Mesenchymal stem cell (in vitro differentiated cells and primary cell): ENCODE data around the gene METTL18.

ENCODE experiments used
- DNase-seq: peaks from one replicate; pipeline ENCODE4 v3.0.0-alpha.2; 2013
- H2AFZ ChIP-seq: one replicate; pipeline ENCODE4 v1.6.1; 2013; ENCODE audit warnings: low read depth, mild to moderate bottlenecking, control low read depth, inconsistent platforms, low read length, moderate library complexity
- H2AK5ac ChIP-seq: 2 replicates; pipeline ENCODE4 v1.6.1; 2013; ENCODE audit warnings: low read length, moderate library complexity, mild to moderate bottlenecking, inconsistent platforms; ENCODE audit not compliant: severe bottlenecking
- H2BK120ac ChIP-seq: one replicate; pipeline ENCODE4 v1.6.1; 2013; ENCODE audit warnings: low read depth, mild to moderate bottlenecking, inconsistent platforms, low read length, moderate library complexity
- H2BK12ac ChIP-seq, 2 experiments: one replicate each; pipeline ENCODE4 v1.6.1; 2013; ENCODE audit warnings: inconsistent platforms in 2 of 2, low read length in 2 of 2, mild to moderate bottlenecking in 2 of 2, moderate library complexity in 2 of 2, control low read depth in 1 of 2
- H2BK15ac ChIP-seq: one replicate; pipeline ENCODE4 v1.6.1; 2013; ENCODE audit warnings: mild to moderate bottlenecking, low read depth, inconsistent platforms; ENCODE audit not compliant: poor library complexity, severe bottlenecking
- H2BK5ac ChIP-seq: 2 replicates; pipeline ENCODE4 v1.6.1; 2013; ENCODE audit warnings: low read depth, mild to moderate bottlenecking, low read length, control low read depth, inconsistent platforms; ENCODE audit not compliant: poor library complexity, severe bottlenecking
- H3K14ac ChIP-seq, 2 experiments: one replicate each; pipeline ENCODE4 v1.6.1; 2013; ENCODE audit warnings: inconsistent platforms in 2 of 2, low read length in 2 of 2, control low read depth in 1 of 2, mild to moderate bottlenecking in 1 of 2, moderate library complexity in 1 of 2
- H3K18ac ChIP-seq, 2 experiments: one replicate each; pipeline ENCODE4 v1.6.1; 2013; ENCODE audit warnings: inconsistent platforms in 2 of 2, low read length in 2 of 2, control low read depth in 1 of 2, low read depth in 1 of 2, mild to moderate bottlenecking in 1 of 2
- H3K23ac ChIP-seq, 2 experiments: one replicate each; pipeline ENCODE4 v1.6.1; 2013; ENCODE audit warnings: inconsistent platforms in 2 of 2, low read length in 2 of 2, mild to moderate bottlenecking in 2 of 2, moderate library complexity in 2 of 2, control low read depth in 1 of 2
- H3K27ac ChIP-seq: 2 replicates; pipeline ENCODE4 v1.5.1; 2013; ENCODE audit warnings: mild to moderate bottlenecking, moderate library complexity, low read length, control low read depth, inconsistent platforms; ENCODE audit not compliant: poor library complexity, severe bottlenecking
- H3K27me3 ChIP-seq, 2 experiments: 2 replicates each; pipeline versions ENCODE4 v1.6.1 to v1.7.0; 2013; ENCODE audit warnings: low read length in 2 of 2, mild to moderate bottlenecking in 2 of 2, moderate library complexity in 2 of 2, control low read depth in 1 of 2, inconsistent platforms in 1 of 2; ENCODE audit not compliant: control insufficient read depth in 1 of 2, insufficient read depth in 1 of 2
- H3K36me3 ChIP-seq, 2 experiments: 2 replicates each; pipeline versions ENCODE4 v1.6.1 to v1.7.0; 2013; ENCODE audit warnings: low read length in 2 of 2, control low read depth in 1 of 2, inconsistent platforms in 1 of 2, low read depth in 1 of 2, mild to moderate bottlenecking in 1 of 2; ENCODE audit not compliant: insufficient read depth in 2 of 2, control insufficient read depth in 1 of 2
- H3K4ac ChIP-seq, 2 experiments: one replicate each; pipeline ENCODE4 v1.6.1; 2013; ENCODE audit warnings: inconsistent platforms in 2 of 2, low read length in 2 of 2, mild to moderate bottlenecking in 2 of 2, moderate library complexity in 2 of 2, control low read depth in 1 of 2, low read depth in 1 of 2
- H3K4me1 ChIP-seq: 2 replicates; pipeline ENCODE4 v1.6.1; 2013; ENCODE audit warnings: low read depth, low read length, control low read depth; ENCODE audit not compliant: control insufficient read depth, insufficient read depth
- H3K4me2 ChIP-seq: 2 replicates; pipeline ENCODE4 v1.6.1; 2013; ENCODE audit warnings: low read length, mild to moderate bottlenecking, inconsistent platforms; ENCODE audit not compliant: poor library complexity, severe bottlenecking
- H3K4me3 ChIP-seq, 2 experiments: 2 replicates each; pipeline versions ENCODE4 v1.5.1 to v1.7.0; 2013; ENCODE audit warnings: low read length in 2 of 2, mild to moderate bottlenecking in 2 of 2, control low read depth in 1 of 2, low read depth in 1 of 2; ENCODE audit not compliant: insufficient read depth in 1 of 2
- H3K79me1 ChIP-seq: replicated peaks from 2 replicates; pipeline ENCODE4 v1.6.1; 2013; ENCODE audit warnings: mild to moderate bottlenecking, control low read depth, low read length, inconsistent platforms; ENCODE audit not compliant: poor library complexity, severe bottlenecking
- H3K9ac ChIP-seq: 2 replicates; pipeline ENCODE4 v1.7.0; 2013; ENCODE audit warnings: mild to moderate bottlenecking, low read length, moderate library complexity
- H3K9me3 ChIP-seq: 2 replicates; pipeline ENCODE4 v1.7.0; 2013; ENCODE audit warnings: mild to moderate bottlenecking, low read length; ENCODE audit not compliant: control insufficient read depth
- H4K8ac ChIP-seq: one replicate; pipeline ENCODE4 v1.6.1; 2013; ENCODE audit warnings: inconsistent platforms, mild to moderate bottlenecking, low read length, moderate library complexity
- H4K91ac ChIP-seq: one replicate; pipeline ENCODE4 v1.6.1; 2013; ENCODE audit warnings: mild to moderate bottlenecking, low read length, inconsistent platforms
- WGBS: methylation state at CpG from one replicate; pipeline ENCODE4 v1.1.7; 2013; ENCODE audit warnings: mixed read lengths; 5-methylcytosine and 5-hydroxymethylcytosine counted together

The METTL18 gene

DNA sequence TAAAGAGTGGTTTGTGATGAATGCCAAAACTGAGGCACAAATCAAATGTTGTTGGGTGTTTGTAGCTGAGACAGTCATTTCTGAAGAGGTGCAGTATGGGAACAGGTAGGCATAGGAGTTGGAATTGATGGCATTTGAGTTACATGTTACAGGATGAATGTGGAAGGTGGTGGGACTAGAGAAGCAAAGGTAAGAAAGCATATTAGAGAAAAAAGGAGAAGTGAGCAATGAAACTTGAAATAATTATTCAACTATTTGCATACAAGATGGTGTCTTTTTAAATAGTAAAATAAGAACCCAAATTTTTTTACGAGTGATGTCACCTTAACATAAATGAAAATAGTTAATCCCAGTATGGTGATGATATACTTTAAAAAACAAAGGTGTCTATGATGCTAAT, 40.2 kb upstream of the METTL18 start:
- no peaks in the 10 kb centered on the region for H3K27me3 ChIP-seq
- H2BK120ac ChIP-seq: no peak overlapping the region
- peaks cover 9% of the 10 kb centered on the region for H3K9me3 ChIP-seq
- no peak overlapping the region for H3K4ac ChIP-seq
- no peak overlapping the region for H3K18ac ChIP-seq
- H4K91ac ChIP-seq: no peak overlapping the region
- H2AFZ ChIP-seq: no peak overlapping the region
- no peak overlapping the region for H2BK15ac ChIP-seq
- no peaks in the 10 kb centered on the region for H3K79me1 ChIP-seq
- H3K23ac ChIP-seq: no peak overlapping the region
- H4K8ac ChIP-seq: no peak overlapping the region
- no peak for DNase-seq
- H3K9ac ChIP-seq: no peak overlapping the region
- no peak overlapping the region for H2BK5ac ChIP-seq
- no peak overlapping the region for H3K4me3 ChIP-seq
- H3K14ac ChIP-seq: no peak overlapping the region
- no peak overlapping the region for H3K4me2 ChIP-seq
- H2BK12ac ChIP-seq: no peak overlapping the region
- peaks cover 2 to 18% of the 10 kb centered on the region in 2 experiments for H3K36me3 ChIP-seq
- WGBS: no CpG with 5 or more reads among the region's 1 CpG
- no peak overlapping the region for H2AK5ac ChIP-seq
- no peak overlapping the region for H3K27ac ChIP-seq
- no peaks in the 10 kb centered on the region for H3K4me1 ChIP-seq

DNA sequence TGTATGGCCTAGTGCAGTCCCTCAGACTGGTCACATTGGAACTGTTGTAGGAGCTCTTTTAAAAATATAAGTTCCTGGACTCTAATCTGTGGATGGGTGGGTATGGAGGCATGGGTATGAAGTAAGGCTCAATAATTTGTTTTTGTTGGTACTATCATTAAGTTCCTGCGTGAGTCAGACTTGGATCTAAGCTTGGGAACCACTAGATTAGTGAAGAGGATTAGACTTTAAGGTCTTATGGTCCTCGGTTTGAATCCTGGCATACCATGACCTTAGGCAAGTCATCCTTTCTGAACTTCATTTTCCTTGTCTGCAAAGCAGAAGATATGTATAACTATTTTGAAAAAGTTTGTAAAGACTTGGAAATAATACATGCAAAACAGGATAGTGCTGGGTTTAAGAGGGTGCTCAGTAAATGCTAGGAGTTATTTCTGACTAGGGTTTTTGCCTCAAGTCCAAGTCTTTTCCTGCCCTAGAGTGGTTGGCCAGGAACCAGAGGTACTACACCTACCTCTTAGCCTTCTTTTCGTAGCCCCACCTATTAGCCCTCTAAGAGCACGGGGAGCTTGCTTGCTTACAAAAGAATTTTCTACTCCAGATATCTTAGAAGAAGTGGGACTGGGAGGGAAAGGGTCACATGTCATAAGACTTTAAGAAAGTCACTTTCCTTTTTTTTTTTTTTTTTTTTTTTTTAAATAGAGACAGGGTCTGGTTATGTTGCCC, 38.6 kb upstream of the METTL18 start:
- H2AFZ ChIP-seq: no peak overlapping the region
- H3K4me3 ChIP-seq: no peak overlapping the region
- H2BK120ac ChIP-seq: no peak overlapping the region
- H3K4me1 ChIP-seq: no peaks in the 10 kb centered on the region
- H3K4ac ChIP-seq: no peak overlapping the region
- WGBS: 100% methylated on average over 2 of the region's 4 CpGs
- no peak overlapping the region for H2AK5ac ChIP-seq
- H3K27me3 ChIP-seq: no peaks in the 10 kb centered on the region
- no peak overlapping the region for H2BK12ac ChIP-seq
- no peaks in the 10 kb centered on the region for H3K79me1 ChIP-seq
- H4K91ac ChIP-seq: no peak overlapping the region
- no peak overlapping the region for H2BK15ac ChIP-seq
- H3K9me3 ChIP-seq: no peaks in the 10 kb centered on the region
- no peak overlapping the region for H3K23ac ChIP-seq
- H3K9ac ChIP-seq: no peak overlapping the region
- no peak overlapping the region for H3K14ac ChIP-seq
- no peak overlapping the region for H3K4me2 ChIP-seq
- no peak overlapping the region for H3K18ac ChIP-seq
- no peak overlapping the region for H4K8ac ChIP-seq
- H3K36me3 ChIP-seq: peaks cover 2 to 20% of the 10 kb centered on the region in 2 experiments
- no peak overlapping the region for H3K27ac ChIP-seq
- no peak overlapping the region for H2BK5ac ChIP-seq
- no peak for DNase-seq

DNA sequence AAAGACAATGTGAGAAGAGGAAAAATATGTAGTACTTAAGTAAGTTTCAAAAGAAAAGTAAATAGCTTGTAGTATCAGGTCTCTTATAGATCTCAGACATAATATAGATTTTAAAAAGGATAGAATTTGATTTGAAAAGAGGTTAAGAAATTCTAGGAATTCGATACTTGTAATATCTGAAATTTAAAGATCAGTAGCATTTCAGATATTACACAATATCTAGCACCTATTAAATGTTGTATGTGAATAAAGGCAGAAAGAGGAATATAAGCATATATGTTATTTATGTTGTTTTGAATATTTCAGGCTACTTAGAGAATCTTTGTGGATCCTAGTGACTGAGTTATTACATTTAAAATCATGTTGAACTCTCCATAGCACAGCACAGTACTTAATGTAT, 35.0 kb upstream of the METTL18 start:
- H3K23ac ChIP-seq: no peak overlapping the region
- no peaks in the 10 kb centered on the region for H3K79me1 ChIP-seq
- H3K27me3 ChIP-seq: no peaks in the 10 kb centered on the region
- no peaks in the 10 kb centered on the region for H3K9me3 ChIP-seq
- H2BK120ac ChIP-seq: no peak overlapping the region
- H2BK12ac ChIP-seq: no peak overlapping the region
- H4K91ac ChIP-seq: no peak overlapping the region
- H3K36me3 ChIP-seq: peaks cover 5 to 29% of the 10 kb centered on the region in 2 experiments
- H3K4me3 ChIP-seq: no peak overlapping the region
- no peak overlapping the region for H3K4me2 ChIP-seq
- H2BK15ac ChIP-seq: no peak overlapping the region
- no CpG with 5 or more reads among the region's 1 CpG for WGBS
- H3K18ac ChIP-seq: no peak overlapping the region
- H3K14ac ChIP-seq: no peak overlapping the region
- H2AK5ac ChIP-seq: no peak overlapping the region
- H3K4me1 ChIP-seq: no peaks in the 10 kb centered on the region
- H2AFZ ChIP-seq: no peak overlapping the region
- no peak overlapping the region for H3K27ac ChIP-seq
- H3K4ac ChIP-seq: no peak overlapping the region
- no peak for DNase-seq
- no peak overlapping the region for H4K8ac ChIP-seq
- no peak overlapping the region for H2BK5ac ChIP-seq
- no peak overlapping the region for H3K9ac ChIP-seq

DNA sequence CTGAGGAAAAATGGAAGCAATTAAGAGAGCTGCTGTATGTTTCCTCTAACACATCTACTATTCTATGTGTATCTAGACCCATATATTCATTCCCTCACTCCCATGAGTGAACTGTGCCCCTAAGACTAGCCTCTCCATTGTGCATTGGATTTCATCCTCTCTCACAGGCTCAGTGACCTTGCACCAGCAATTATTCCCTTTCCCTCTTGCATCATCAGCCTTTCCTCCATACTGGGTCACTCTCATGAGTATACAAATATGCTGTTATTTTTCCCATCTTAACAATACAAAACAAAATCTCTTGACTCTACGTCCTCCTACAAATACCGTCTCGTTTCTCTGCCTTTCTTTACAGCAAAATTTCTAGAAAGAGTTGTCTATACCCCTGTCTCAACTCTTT, 29.4 kb upstream of the METTL18 start:
- Histone ChIP-seq H2BK15ac (no peak overlapping the region), H3K14ac (no peak overlapping the region), H3K4me3 (no peak overlapping the region), H2BK5ac (no peak overlapping the region), H3K27ac (no peak overlapping the region), H3K9me3 (no peaks in the 10 kb centered on the region), H3K36me3 (peaks cover 2 to 21% of the 10 kb centered on the region in 2 experiments), H3K79me1 (peaks cover 2% of the 10 kb centered on the region), H2BK12ac (no peak overlapping the region), H3K18ac (no peak overlapping the region), H2BK120ac (no peak overlapping the region), H4K8ac (no peak overlapping the region), H3K27me3 (no peaks in the 10 kb centered on the region), H3K9ac (no peak overlapping the region), H2AFZ (no peak overlapping the region), H3K4ac (no peak overlapping the region), H4K91ac (no peak overlapping the region), H2AK5ac (no peak overlapping the region), H3K4me1 (no peaks in the 10 kb centered on the region), H3K23ac (no peak overlapping the region), H3K4me2 (no peak overlapping the region)
- WGBS: 98% methylated on average over 3 of the region's 3 CpGs
- no peak for DNase-seq
